BLaER1 treated with 17β-estradiol and CSF1 and Interleukin-3, amounts not matched to agents 10 nM and 100 nM (cell line): ENCODE measurements around the gene ATP7A.
"Not testable (repeated sequence)": the region's sequence is repeated elsewhere in the genome, so short reads cannot be mapped to it uniquely, and the experiment has no call there.

Experiments
- H3K27ac ChIP-seq, 11 experiments: shearing (Covaris generic); formaldehyde crosslinking; 2 replicates each; pipeline ENCODE4 v1.8.1; 2022
- H3K27me3 ChIP-seq, 11 experiments: shearing (Covaris generic); formaldehyde crosslinking; 2 replicates each; pipeline ENCODE4 v1.8.1; 2022
- H3K36me3 ChIP-seq, 11 experiments: shearing (Covaris generic); formaldehyde crosslinking; 2 replicates each; pipeline ENCODE4 v1.8.1; 2022
- H3K4me1 ChIP-seq, 10 experiments: shearing (Covaris generic); formaldehyde crosslinking; 2 replicates each; pipeline ENCODE4 v1.8.1; 2022
- H3K4me2 ChIP-seq, 11 experiments: shearing (Covaris generic); formaldehyde crosslinking; 2 replicates each; pipeline ENCODE4 v1.8.1; 2022
- H3K4me3 ChIP-seq, 10 experiments: shearing (Covaris generic); formaldehyde crosslinking; 2 replicates each; pipeline ENCODE4 v1.8.1; 2022
- H3K9ac ChIP-seq, 11 experiments: shearing (Covaris generic); formaldehyde crosslinking; 2 replicates each; pipeline ENCODE4 v1.8.1; 2022
- H3K9me3 ChIP-seq, 11 experiments: shearing (Covaris generic); formaldehyde crosslinking; replicated peaks in 1 of 11; 2 replicates each; pipeline ENCODE4 v1.8.1; 2022
- H4K20me1 ChIP-seq, 11 experiments: shearing (Covaris generic); formaldehyde crosslinking; 2 replicates each; pipeline ENCODE4 v1.8.1; 2022
- Cebpa-rat ChIP-seq, 11 experiments: shearing (Covaris generic); IDR thresholded peaks; 2 replicates each; pipeline ENCODE4 v1.8.1; 2022

ATP7A gene

DNA sequence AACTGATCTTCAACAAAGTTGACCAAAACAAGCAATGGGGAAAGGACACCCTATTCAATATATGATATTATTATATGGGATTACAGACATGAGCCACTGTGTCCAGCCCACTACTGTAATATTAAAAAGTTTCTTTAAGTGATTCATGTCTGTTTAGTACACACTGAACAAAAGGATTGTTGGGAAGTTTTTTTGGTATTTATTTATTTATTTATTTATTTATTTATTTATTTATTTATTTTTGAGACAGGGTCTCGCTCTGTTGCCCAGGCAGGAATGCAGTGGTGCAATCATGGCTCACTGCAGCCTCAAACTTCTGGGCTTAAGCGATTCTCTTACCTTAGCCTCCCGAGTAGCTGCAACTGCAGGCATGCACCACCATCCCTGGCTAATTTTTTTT is 117.3 kb downstream of the ATP7A start:
- Histone ChIP-seq H4K20me1 (peaks cover 0 to 4% (median 0%) of the 10 kb centered on the region in 11 experiments; a peak in 2 of 22 replicates), H3K9ac (no peak overlapping the region), H3K27me3 (peaks cover 49 to 100% (median 88%) of the 10 kb centered on the region in 11 experiments), H3K36me3 (0 out of 22 replicates have a peak, but pooled peaks cover 0 to 4% (median 0%) of the 10 kb centered on the region in 11 experiments), H3K9me3 (peaks cover 4 to 15% (median 8%) of the 10 kb centered on the region in 11 experiments; a peak in 13 of 22 replicates), H3K27ac (no peak overlapping the region), H3K4me2 (no peak overlapping the region), H3K4me1 (no peaks in the 10 kb centered on the region), H3K4me3 (no peak overlapping the region)
- TF ChIP-seq Cebpa-rat (IDR thresholded peaks at IDR 0.05): no peak

DNA sequence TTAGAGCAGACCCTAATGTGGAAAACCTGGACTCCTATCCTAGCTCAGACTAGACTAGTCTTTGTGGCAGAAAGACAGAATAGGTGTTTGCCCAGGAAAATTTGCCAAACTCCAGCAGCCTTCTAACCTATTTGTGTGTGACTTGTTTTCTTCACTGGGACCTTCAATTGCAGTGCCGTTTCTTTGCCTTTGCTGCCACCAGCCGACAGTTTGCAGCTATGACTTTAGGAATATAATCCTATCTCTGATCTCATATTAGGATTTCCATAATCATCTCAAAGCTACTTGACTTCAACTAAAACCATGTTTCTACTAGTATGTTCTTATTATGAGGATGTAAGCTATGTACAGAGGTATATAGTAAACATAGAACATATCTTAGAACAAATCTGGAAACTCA is 119.2 kb downstream of the ATP7A start:
- Histone ChIP-seq H4K20me1 (no peaks in the 10 kb centered on the region; a peak in 1 of 22 replicates), H3K27me3 (peaks cover 47 to 100% (median 88%) of the 10 kb centered on the region in 11 experiments), H3K9ac (no peak overlapping the region), H3K4me1 (no peaks in the 10 kb centered on the region), H3K4me2 (no peak overlapping the region), H3K9me3 (peaks cover 0 to 2% (median 0%) of the 10 kb centered on the region in 11 experiments; a peak in 1 of 22 replicates), H3K4me3 (no peak overlapping the region), H3K27ac (no peak overlapping the region), H3K36me3 (0 out of 22 replicates have a peak, but pooled peaks cover 0 to 4% (median 0%) of the 10 kb centered on the region in 11 experiments)
- TF ChIP-seq Cebpa-rat (IDR thresholded peaks at IDR 0.05): no peak

DNA sequence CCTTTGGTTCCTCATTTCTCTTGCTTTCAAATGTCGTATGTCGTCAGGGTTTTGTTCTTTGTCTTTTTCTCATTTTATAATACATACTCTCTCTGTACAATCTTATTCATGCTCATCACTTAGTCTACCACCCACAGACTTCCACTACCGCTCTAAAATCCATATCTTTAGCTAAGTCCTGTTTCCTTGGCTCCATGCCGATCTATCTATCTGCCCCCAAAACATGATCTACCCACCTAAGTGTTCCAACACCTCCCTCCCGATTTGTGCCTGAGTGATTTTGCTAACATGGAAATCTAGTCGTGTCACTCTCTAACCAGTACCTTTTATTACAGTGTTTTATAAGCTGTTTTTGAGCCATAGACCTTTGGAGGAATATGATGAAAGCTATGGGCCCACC is 124.6 kb downstream of the ATP7A start:
- H3K27ac ChIP-seq: no peak overlapping the region
- TF ChIP-seq Cebpa-rat (IDR thresholded peaks at IDR 0.05): no peak
- H3K27me3 ChIP-seq: peaks cover 39 to 97% (median 91%) of the 10 kb centered on the region in 11 experiments
- H3K9ac ChIP-seq: no peak overlapping the region
- H3K4me1 ChIP-seq: no peaks in the 10 kb centered on the region
- no peaks in the 10 kb centered on the region; a peak in 1 of 22 replicates for H4K20me1 ChIP-seq
- no peak overlapping the region for H3K4me3 ChIP-seq
- peaks cover 0 to 20% (median 0%) of the 10 kb centered on the region in 11 experiments; a peak in 2 of 22 replicates for H3K36me3 ChIP-seq
- H3K9me3 ChIP-seq: no peaks in the 10 kb centered on the region
- no peak overlapping the region for H3K4me2 ChIP-seq

DNA sequence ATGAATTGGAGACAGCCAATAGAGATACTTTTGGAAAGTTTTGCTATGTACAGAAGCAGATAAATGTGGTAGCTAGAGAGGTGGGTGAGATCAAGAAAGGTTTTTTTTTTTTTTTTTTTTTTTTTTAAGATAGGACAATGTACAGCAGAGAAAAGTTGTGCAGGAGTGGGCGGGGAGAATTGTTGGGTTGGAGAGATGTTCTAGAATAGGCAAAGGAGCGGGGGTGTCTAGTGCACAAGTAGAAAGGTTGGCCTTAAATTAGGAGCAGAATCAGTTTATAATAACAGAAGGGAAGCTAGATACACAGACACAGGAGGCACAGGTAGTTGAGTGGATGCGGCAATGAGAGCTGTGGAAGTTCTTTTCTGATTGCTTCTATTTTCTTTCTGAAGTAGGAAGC is 127.4 kb downstream of the ATP7A start:
- H3K9ac ChIP-seq: no peak overlapping the region
- peaks cover 0 to 35% (median 6%) of the 10 kb centered on the region in 11 experiments; a peak in 5 of 22 replicates for H3K36me3 ChIP-seq
- H3K9me3 ChIP-seq: no peaks in the 10 kb centered on the region
- no peaks in the 10 kb centered on the region; a peak in 1 of 22 replicates for H4K20me1 ChIP-seq
- no peak overlapping the region for H3K4me3 ChIP-seq
- H3K27me3 ChIP-seq: peaks cover 33 to 97% (median 92%) of the 10 kb centered on the region in 11 experiments
- H3K4me1 ChIP-seq: no peaks in the 10 kb centered on the region
- no peak overlapping the region for H3K4me2 ChIP-seq
- no peak for TF ChIP-seq Cebpa-rat (IDR thresholded peaks at IDR 0.05)
- no peak overlapping the region for H3K27ac ChIP-seq

DNA sequence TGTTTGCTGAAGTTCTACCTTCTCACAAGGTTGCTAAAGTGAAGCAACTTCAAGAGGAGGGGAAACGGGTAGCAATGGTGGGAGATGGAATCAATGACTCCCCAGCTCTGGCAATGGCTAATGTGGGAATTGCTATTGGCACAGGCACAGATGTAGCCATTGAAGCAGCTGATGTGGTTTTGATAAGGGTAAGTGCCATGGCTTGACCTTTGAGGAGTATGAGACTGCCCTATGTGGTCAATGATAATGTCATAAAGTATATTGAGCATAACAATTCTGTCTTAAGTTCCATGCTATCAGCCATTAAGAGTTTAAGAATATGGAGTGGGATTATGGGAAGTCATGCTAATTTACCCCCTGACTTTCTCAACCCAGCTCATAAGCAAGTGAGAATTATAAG is 132.1 kb downstream of the ATP7A start:
- Histone ChIP-seq H3K4me3 (no peak overlapping the region), H3K4me2 (no peak overlapping the region), H3K27me3 (peaks cover 45 to 98% (median 95%) of the 10 kb centered on the region in 11 experiments), H3K27ac (no peak overlapping the region), H3K9me3 (no peaks in the 10 kb centered on the region), H4K20me1 (no peaks in the 10 kb centered on the region), H3K36me3 (peaks cover 0 to 55% (median 0%) of the 10 kb centered on the region in 11 experiments; a peak in 6 of 22 replicates), H3K4me1 (no peaks in the 10 kb centered on the region), H3K9ac (no peak overlapping the region)
- TF ChIP-seq Cebpa-rat (IDR thresholded peaks at IDR 0.05): no peak

DNA sequence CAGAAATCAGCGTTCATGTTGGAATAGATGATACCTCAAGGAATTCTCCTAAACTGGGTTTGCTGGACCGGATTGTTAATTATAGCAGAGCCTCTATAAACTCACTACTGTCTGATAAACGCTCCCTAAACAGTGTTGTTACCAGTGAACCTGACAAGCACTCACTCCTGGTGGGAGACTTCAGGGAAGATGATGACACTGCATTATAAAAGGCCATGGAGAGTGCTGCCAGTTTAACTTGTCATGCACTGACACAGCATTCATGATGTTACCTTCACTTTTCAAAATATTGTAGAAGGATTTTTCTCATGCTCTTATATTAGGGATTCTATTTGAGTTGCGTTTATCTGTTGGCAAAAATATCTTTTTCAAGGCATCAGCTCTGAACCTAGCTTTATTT is 135.9 kb downstream of the ATP7A start:
- Histone ChIP-seq H3K9me3 (no peaks in the 10 kb centered on the region), H3K36me3 (peaks cover 0 to 33% (median 0%) of the 10 kb centered on the region in 11 experiments; a peak in 5 of 22 replicates), H3K4me3 (no peak overlapping the region), H3K4me1 (no peaks in the 10 kb centered on the region), H3K9ac (no peak overlapping the region), H3K4me2 (no peak overlapping the region), H4K20me1 (0 out of 22 replicates have a peak, but pooled peaks cover 0 to 4% (median 0%) of the 10 kb centered on the region in 11 experiments), H3K27me3 (peaks cover 68 to 100% (median 93%) of the 10 kb centered on the region in 11 experiments), H3K27ac (no peak overlapping the region)
- no peak for TF ChIP-seq Cebpa-rat (IDR thresholded peaks at IDR 0.05)

DNA sequence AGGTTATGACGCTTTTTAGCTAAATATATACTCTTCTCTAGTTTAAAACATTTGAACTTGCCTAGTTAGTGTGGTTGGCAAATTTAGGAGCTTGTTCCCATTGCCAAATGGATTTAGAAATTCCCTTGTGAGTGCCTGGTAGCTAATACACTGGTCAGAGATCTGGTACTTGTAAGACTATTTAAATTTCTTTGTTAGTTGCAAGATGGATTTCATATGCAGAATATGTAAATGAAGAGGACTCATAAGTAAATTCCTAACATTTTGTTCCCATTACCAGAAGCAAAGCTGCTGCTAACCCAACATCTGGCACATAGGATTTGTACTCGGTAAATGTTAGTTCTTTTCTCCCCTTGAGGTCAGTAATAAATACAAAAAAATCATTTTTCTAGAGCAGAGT is 137.6 kb downstream of the ATP7A start:
- Histone ChIP-seq H3K4me2 (no peak overlapping the region), H3K9ac (no peak overlapping the region), H3K4me3 (no peak overlapping the region), H3K27me3 (peaks cover 67 to 100% (median 90%) of the 10 kb centered on the region in 11 experiments), H3K36me3 (peaks cover 0 to 27% (median 0%) of the 10 kb centered on the region in 11 experiments; a peak in 2 of 22 replicates), H4K20me1 (0 out of 22 replicates have a peak, but pooled peaks cover 0 to 4% (median 0%) of the 10 kb centered on the region in 11 experiments), H3K9me3 (peaks cover 0 to 14% (median 3%) of the 10 kb centered on the region in 11 experiments; a peak in 13 of 22 replicates), H3K27ac (no peak overlapping the region), H3K4me1 (no peaks in the 10 kb centered on the region)
- no peak for TF ChIP-seq Cebpa-rat (IDR thresholded peaks at IDR 0.05)

DNA sequence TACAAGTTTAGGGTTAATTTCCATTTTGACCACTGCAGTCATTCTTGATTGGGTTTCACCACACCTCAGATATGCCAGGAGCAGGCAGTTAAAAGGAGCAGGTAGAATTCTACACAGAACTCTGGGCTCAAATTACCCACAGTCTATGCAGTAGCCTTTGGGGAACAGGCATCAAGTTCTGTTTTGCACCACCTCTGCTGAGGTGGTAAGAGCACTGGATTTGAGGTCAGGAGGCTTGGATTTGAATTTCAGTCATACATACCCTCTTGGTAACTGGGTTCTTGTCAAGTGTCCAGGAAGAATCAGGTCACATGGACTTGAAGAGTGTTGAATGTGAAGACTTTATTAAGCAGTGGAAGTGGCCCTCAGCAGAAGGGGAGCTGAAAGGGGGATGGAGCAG is 153.2 kb downstream of the ATP7A start:
- peaks cover 3 to 30% (median 10%) of the 10 kb centered on the region in 10 experiments; a peak in 13 of 20 replicates for H3K4me1 ChIP-seq
- no peak overlapping the region for H3K27ac ChIP-seq
- peak overlapping the region in 1 of 11 experiments; percentile 31; a peak in 1 of 22 replicates for H3K4me2 ChIP-seq
- H3K4me3 ChIP-seq: no peak overlapping the region
- TF ChIP-seq Cebpa-rat (IDR thresholded peaks at IDR 0.05): no peak
- H4K20me1 ChIP-seq: no peaks in the 10 kb centered on the region
- H3K36me3 ChIP-seq: no peaks in the 10 kb centered on the region
- H3K9me3 ChIP-seq: peaks cover 8 to 25% (median 16%) of the 10 kb centered on the region in 11 experiments
- H3K9ac ChIP-seq: no peak overlapping the region
- peaks cover 6 to 89% (median 66%) of the 10 kb centered on the region in 11 experiments; a peak in 19 of 22 replicates for H3K27me3 ChIP-seq

DNA sequence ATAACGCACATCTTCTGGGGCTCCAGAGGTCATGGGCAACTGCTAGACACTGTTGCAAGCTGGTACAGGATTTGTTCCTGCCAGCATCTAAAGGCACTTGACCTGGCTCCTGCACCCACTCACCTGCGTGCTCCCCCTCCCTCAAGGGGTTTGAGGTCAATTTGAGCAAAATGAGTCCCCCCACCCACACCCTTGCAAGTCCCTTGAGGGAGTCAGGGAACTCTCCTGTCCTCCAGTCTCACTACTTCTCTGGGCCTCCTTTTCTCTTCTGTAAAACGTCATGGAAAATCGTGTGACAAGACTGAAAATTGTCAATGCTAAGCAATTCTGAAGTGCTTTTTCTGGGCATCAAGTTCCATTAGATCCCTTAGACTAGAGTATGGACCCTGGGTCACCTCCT is 153.7 kb downstream of the ATP7A start:
- Histone ChIP-seq H4K20me1 (no peaks in the 10 kb centered on the region), H3K9me3 (peaks cover 12 to 28% (median 18%) of the 10 kb centered on the region in 11 experiments), H3K36me3 (no peaks in the 10 kb centered on the region), H3K27me3 (peaks cover 6 to 88% (median 68%) of the 10 kb centered on the region in 11 experiments; a peak in 19 of 22 replicates), H3K4me1 (peaks cover 3 to 30% (median 10%) of the 10 kb centered on the region in 10 experiments; a peak in 13 of 20 replicates), H3K27ac (peak overlapping the region in 2 of 11 experiments; percentile 68 to 70; a peak in 4 of 22 replicates), H3K4me3 (no peak overlapping the region), H3K4me2 (peak overlapping the region in 2 of 11 experiments; percentile 28 to 31; a peak in 2 of 22 replicates), H3K9ac (no peak overlapping the region)
- no peak for TF ChIP-seq Cebpa-rat (IDR thresholded peaks at IDR 0.05)

DNA sequence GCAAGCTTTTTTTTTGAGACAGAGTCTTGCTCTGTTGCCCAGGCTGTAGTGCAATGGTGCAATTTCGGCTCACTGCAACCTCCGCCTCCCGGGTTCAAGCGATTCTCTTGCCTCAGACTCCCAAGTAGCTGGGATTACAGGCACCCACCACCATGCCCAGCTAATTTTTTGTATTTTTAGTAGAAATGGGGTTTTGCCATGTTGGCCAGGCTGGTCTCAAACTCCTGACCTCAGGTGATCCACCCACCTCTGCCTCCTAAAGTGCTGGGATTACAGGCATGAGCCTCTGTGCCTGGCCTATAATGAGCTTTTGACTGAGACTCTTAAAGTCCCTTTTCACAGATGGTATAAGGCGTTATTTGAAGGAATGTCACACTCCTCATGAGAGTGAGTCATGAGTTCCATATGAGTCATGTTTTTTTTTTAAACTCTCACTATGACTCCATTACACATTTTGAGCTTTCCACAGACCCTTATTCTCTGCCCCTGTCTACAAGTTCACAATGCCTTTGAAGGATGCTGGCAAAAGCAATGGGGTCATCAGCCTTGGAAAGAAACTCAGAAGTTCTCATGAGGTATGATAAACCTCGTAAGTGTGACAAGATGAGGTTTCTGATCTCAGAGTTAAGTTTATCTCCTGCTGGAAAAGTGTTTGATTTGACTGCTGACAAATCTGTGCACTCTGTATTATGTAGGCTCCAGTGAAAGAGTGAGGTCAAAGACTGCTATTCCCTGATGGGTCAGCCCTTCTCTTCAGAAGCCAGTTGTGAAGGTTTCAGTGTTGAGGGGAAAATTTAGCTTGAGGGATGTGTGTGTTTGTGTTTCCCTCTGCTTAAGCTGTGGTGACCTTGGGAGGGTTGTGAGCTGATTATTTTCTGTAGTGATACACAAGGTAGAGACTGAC is 154.5 kb downstream of the ATP7A start:
- H3K9me3 ChIP-seq: peaks cover 19 to 34% (median 24%) of the 10 kb centered on the region in 11 experiments
- peaks cover 6 to 80% (median 61%) of the 10 kb centered on the region in 11 experiments; a peak in 19 of 22 replicates for H3K27me3 ChIP-seq
- H3K4me1 ChIP-seq: peaks cover 3 to 30% (median 10%) of the 10 kb centered on the region in 10 experiments; a peak in 13 of 20 replicates
- peak overlapping the region in 4 of 11 experiments; percentile 12 to 70 (median 60); a peak in 7 of 22 replicates for H3K27ac ChIP-seq
- not testable (repeated sequence) for H3K4me3 ChIP-seq, H4K20me1 ChIP-seq, H3K36me3 ChIP-seq
- peak overlapping the region in 2 of 11 experiments; percentile 22 to 23; a peak in 2 of 22 replicates for H3K9ac ChIP-seq
- H3K4me2 ChIP-seq: peak overlapping the region in 3 of 11 experiments; percentile 28 to 45 (median 31); a peak in 5 of 22 replicates
